ENCODE measurements around the gene RIPOR2.

The RIPOR2 gene

GRCh38 chr6:24849713-24850112 is 86.0 kb downstream of the RIPOR2 start:
- CTCF ChIA-PET = interaction anchor here (0.6 kb wide), 1 partner anchor 298 kb away, joined by 3 read pairs; no protein-coding TSS in a partner anchor
- POLR2A ChIA-PET (ENCODE audit: low non-redundant PET) = no interaction called here
- no peak for TF ChIP-seq CTCF (conservative IDR thresholded peaks at IDR 0.05; ENCODE audit: low read depth)
- DNase-seq (ENCODE audit: low spot score) = no peak
- no peak overlapping the region for H3K27ac ChIP-seq

GRCh38 chr6:24848461-24848860 is 87.3 kb downstream of the RIPOR2 start:
- no peak overlapping the region for H3K27ac ChIP-seq
- no peak for DNase-seq (ENCODE audit: low spot score)
- ChIA-PET POLR2A (ENCODE audit: low non-redundant PET) (no interaction called here), CTCF (no interaction called here)
- no peak for TF ChIP-seq CTCF (conservative IDR thresholded peaks at IDR 0.05; ENCODE audit: low read depth)

GRCh38 chr6:24847402-24847801 is 88.4 kb downstream of the RIPOR2 start:
- DNase-seq (ENCODE audit: low spot score) = no peak
- ChIA-PET POLR2A (ENCODE audit: low non-redundant PET) (no interaction called here), CTCF (interaction anchor here (3.4 kb wide), 1 partner anchor 9 kb away, joined by 15 read pairs; no protein-coding TSS in a partner anchor)
- peak overlapping the region; percentile 63 for H3K27ac ChIP-seq
- no peak for TF ChIP-seq CTCF (conservative IDR thresholded peaks at IDR 0.05; ENCODE audit: low read depth)

- TF ChIP-seq CTCF (conservative IDR thresholded peaks at IDR 0.05; ENCODE audit: low read depth) = no peak
- CTCF ChIA-PET = interaction anchor here (0.5 to 3.4 kb wide), 3 partner anchors 11 to 325 kb away, joined by 3 to 15 read pairs (median 4); no protein-coding TSS in a partner anchor
- no peak overlapping the region for H3K27ac ChIP-seq
- DNase-seq (ENCODE audit: low spot score) = no peak
- POLR2A ChIA-PET (ENCODE audit: low non-redundant PET) = no interaction called here
These were observed 90.2 kb downstream of the RIPOR2 start for GRCh38 chr6:24845578-24845977.

GRCh38 chr6:24844903-24845302 is 90.9 kb downstream of the RIPOR2 start:
- ChIA-PET POLR2A (ENCODE audit: low non-redundant PET) (no interaction called here), CTCF (interaction anchor here (1.3 to 3.4 kb wide), 2 partner anchors 11 to 226 kb away, joined by 3 to 15 read pairs; no protein-coding TSS in a partner anchor)
- no peak for TF ChIP-seq CTCF (conservative IDR thresholded peaks at IDR 0.05; ENCODE audit: low read depth)
- no peak overlapping the region for H3K27ac ChIP-seq
- no peak for DNase-seq (ENCODE audit: low spot score)

- ChIA-PET CTCF (interaction anchor here (0.7 kb wide), 1 partner anchor 1899 kb away, joined by 4 read pairs; no protein-coding TSS in a partner anchor), POLR2A (ENCODE audit: low non-redundant PET) (no interaction called here)
These were observed 91.7 kb downstream of the RIPOR2 start for GRCh38 chr6:24844061-24844460.

More at GRCh38 chr6:24844061-24844460, 91.7 kb downstream of the RIPOR2 start:
- H3K27ac ChIP-seq = no peak overlapping the region
- no peak for DNase-seq (ENCODE audit: low spot score)
- TF ChIP-seq CTCF (conservative IDR thresholded peaks at IDR 0.05; ENCODE audit: low read depth) = no peak
